NT2/D1 (cell line): Measurements from ENCODE around the gene SLC12A8.

ENCODE experiments used
- YY1 ChIP-seq: IDR thresholded peaks from 2 replicates; pipeline ENCODE4 v1.6.1; 2011; ENCODE audit not compliant: insufficient read length, insufficient read depth
- ZNF274 ChIP-seq: IDR thresholded peaks from 2 replicates; pipeline ENCODE4 v1.6.1; 2011; ENCODE audit warnings: mild to moderate bottlenecking, low read depth, low read length

GRCh38 chr3:125260158-125260557 is 47.6 kb upstream of the SLC12A8 start:
- TF ChIP-seq YY1 = no peak
- TF ChIP-seq ZNF274 = no peak
